Lower leg skin (tissue), 3 donors: ENCODE results near the gene RNLS.

Experiments
- POLR2A ChIP-seq, 2 donors: fragments of 450-650 bp; IDR thresholded peaks; one replicate each; pipeline ENCODE4 v1.6.1; 2016 to 2017; ENCODE audit warnings: antibody characterized with exemption in 2 of 2, mild to moderate bottlenecking in 1 of 2, moderate library complexity in 1 of 2
- TF ChIP-seq, protein P1 (sequence below), 3 donors: fragments of 450-650 bp; IDR thresholded peaks; one replicate each; pipeline ENCODE4 v1.5.1; 2016; ENCODE audit warnings: antibody characterized with exemption in 3 of 3, mild to moderate bottlenecking in 3 of 3, moderate library complexity in 2 of 3

GRCh38 chr10:88527245-88527644, 55.9 kb downstream of the RNLS start:
- TF ChIP-seq, protein P1, sequence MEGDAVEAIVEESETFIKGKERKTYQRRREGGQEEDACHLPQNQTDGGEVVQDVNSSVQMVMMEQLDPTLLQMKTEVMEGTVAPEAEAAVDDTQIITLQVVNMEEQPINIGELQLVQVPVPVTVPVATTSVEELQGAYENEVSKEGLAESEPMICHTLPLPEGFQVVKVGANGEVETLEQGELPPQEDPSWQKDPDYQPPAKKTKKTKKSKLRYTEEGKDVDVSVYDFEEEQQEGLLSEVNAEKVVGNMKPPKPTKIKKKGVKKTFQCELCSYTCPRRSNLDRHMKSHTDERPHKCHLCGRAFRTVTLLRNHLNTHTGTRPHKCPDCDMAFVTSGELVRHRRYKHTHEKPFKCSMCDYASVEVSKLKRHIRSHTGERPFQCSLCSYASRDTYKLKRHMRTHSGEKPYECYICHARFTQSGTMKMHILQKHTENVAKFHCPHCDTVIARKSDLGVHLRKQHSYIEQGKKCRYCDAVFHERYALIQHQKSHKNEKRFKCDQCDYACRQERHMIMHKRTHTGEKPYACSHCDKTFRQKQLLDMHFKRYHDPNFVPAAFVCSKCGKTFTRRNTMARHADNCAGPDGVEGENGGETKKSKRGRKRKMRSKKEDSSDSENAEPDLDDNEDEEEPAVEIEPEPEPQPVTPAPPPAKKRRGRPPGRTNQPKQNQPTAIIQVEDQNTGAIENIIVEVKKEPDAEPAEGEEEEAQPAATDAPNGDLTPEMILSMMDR (IDR thresholded peaks at IDR 0.05) = no peak
- no peak for TF ChIP-seq POLR2A (IDR thresholded peaks at IDR 0.05)
